K562 (cell line): ENCODE measurements around the gene GABPB1. TPM values are rescaled to one million over a fixed set of nuclear protein-coding genes. Genes with fewer than 3 reads are reported as not detected.

Experiments
- CEBPG ChIP-seq, 3 experiments: fragments of 200-800 bp in 1 of 3; sonication (Bioruptor generic) in 1 of 3; sonication (generic) in 1 of 3; formaldehyde crosslinking in 1 of 3; IDR thresholded peaks in 2 of 3; conservative IDR thresholded peaks in 1 of 3; 2 replicates each; pipeline versions ENCODE4 v1.6.1 to v1.8.0; 2016 to 2022; ENCODE audit warnings: missing compliant biosample characterization in 2 of 3, missing genetic modification characterization in 2 of 3, mild to moderate bottlenecking in 1 of 3, missing genetic modification reagents in 1 of 3
- HCFC1 ChIP-seq: IDR thresholded peaks from 2 replicates; pipeline ENCODE4 v1.6.1; 2012; ENCODE audit warnings: low read depth, low read length, improper control_type of control experiment
- SP2 ChIP-seq: IDR thresholded peaks from 2 replicates; pipeline ENCODE4 v1.6.1; 2011; ENCODE audit warnings: mild to moderate bottlenecking, low read depth, low read length, moderate library complexity; ENCODE audit not compliant: poor library complexity, severe bottlenecking; ENCODE audit errors: extremely low read depth
- STAG1 ChIP-seq: sonication (generic); formaldehyde crosslinking; IDR thresholded peaks from 2 replicates; pipeline ENCODE4 v1.5.0; 2020; ENCODE audit warnings: missing genetic modification reagents, borderline replicate concordance
- polyA plus RNA-seq, 8 experiments: library from polyadenylated mRNA; depleted of rRNA in 4 of 8; stranded (reverse) in 5 of 8; unstranded in 3 of 8; fragments of >200 nt; fragmentation: Nextera tagmentation in 2 of 8; fragmentation: Illumina TruSeq in 1 of 8; extraction: Ambion mirVana in 2 of 8; extraction: Trizol in 1 of 8; gene quantifications; 2 replicates each; pipeline versions ENCODE4 v1.2.1 to v1.2.3, GENCODE V29; 2011 to 2014; ENCODE audit warnings: inconsistent platforms in 1 of 8, missing spikeins in 1 of 8
- total RNA-seq, 7 experiments: library from RNA; depleted of rRNA in 6 of 7; stranded (reverse); fragments of >200 nt in 6 of 7; fragmentation: Illumina TruSeq in 2 of 7; extraction: Trizol in 2 of 7; gene quantifications; 2 replicates each; pipeline versions ENCODE4 v1.2.1 to v1.2.3, GENCODE V29; 2011 to 2021; ENCODE audit warnings: low replicate concordance in 1 of 7
- TF ChIP-seq, protein P1 (sequence below), 2 experiments: IDR thresholded peaks in 1 of 2; conservative IDR thresholded peaks in 1 of 2; 2 replicates each; pipeline ENCODE4 v1.6.1; 2016; ENCODE audit warnings: low read depth in 2 of 2, mild to moderate bottlenecking in 1 of 2, missing compliant biosample characterization in 1 of 2, missing genetic modification characterization in 1 of 2, moderate library complexity in 1 of 2
- TF ChIP-seq, protein P2 (sequence below): fragments of 200-400 bp; formaldehyde crosslinking; IDR thresholded peaks from 2 replicates; pipeline ENCODE4 v1.6.1; 2017; ENCODE audit warnings: mild to moderate bottlenecking, low read depth, low read length, moderate library complexity
- TF ChIP-seq, protein P3 (sequence below): fragments of 450-650 bp; IDR thresholded peaks from 2 replicates; pipeline ENCODE4 v1.6.1; 2017; ENCODE audit warnings: antibody characterized with exemption
- TF ChIP-seq, protein P4 (sequence below), 3 experiments: IDR thresholded peaks in 2 of 3; conservative IDR thresholded peaks in 1 of 3; 2 replicates each; pipeline ENCODE4 v1.5.1; 2011 to 2012; ENCODE audit warnings: low read length in 3 of 3, mild to moderate bottlenecking in 3 of 3, control low read depth in 2 of 3, improper control_type of control experiment in 1 of 3, inconsistent platforms in 1 of 3, low read depth in 1 of 3, mixed read lengths in 1 of 3, moderate library complexity in 1 of 3; ENCODE audit not compliant: insufficient read depth in 2 of 3

Gene GABPB1
- total and polyA plus RNA-seq, 9 of the 15 experiments (the other 6 are each of a cell fraction or from before 2014, with no cell fraction given): 11.8 to 42.3 (median 33.2) TPM

DNA sequence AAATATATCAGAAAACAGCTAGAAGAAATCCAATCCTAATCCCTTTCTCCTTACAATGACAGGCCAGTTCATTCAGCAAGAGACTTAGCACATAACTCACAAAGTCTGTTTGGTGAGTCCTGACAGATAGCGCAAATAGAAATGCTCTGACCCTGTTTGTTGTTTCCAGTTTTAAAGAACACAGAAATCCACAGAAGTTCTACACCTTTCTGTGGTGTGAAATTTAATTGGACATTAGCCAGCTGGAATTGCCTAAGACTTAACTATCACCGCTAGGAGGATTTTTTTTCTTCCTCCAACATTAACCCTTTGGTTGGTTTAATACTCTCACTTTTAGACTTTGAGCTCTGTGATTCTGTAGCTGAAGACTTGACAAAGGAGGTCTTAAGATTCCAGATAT lies 120.2 kb downstream of the GABPB1 start (continued):
- TF ChIP-seq, protein P1, sequence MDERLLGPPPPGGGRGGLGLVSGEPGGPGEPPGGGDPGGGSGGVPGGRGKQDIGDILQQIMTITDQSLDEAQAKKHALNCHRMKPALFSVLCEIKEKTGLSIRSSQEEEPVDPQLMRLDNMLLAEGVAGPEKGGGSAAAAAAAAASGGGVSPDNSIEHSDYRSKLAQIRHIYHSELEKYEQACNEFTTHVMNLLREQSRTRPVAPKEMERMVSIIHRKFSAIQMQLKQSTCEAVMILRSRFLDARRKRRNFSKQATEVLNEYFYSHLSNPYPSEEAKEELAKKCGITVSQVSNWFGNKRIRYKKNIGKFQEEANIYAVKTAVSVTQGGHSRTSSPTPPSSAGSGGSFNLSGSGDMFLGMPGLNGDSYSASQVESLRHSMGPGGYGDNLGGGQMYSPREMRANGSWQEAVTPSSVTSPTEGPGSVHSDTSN (CRISPR knock-in tag; IDR thresholded peaks at IDR 0.05; ENCODE audit: low read depth): no peak
- TF ChIP-seq, protein P1 (tag; conservative IDR thresholded peaks at IDR 0.05; ENCODE audit: low read depth): 0 out of 2 replicates have a peak, but pooled peaks have one; percentile 32
- TF ChIP-seq, protein P2, sequence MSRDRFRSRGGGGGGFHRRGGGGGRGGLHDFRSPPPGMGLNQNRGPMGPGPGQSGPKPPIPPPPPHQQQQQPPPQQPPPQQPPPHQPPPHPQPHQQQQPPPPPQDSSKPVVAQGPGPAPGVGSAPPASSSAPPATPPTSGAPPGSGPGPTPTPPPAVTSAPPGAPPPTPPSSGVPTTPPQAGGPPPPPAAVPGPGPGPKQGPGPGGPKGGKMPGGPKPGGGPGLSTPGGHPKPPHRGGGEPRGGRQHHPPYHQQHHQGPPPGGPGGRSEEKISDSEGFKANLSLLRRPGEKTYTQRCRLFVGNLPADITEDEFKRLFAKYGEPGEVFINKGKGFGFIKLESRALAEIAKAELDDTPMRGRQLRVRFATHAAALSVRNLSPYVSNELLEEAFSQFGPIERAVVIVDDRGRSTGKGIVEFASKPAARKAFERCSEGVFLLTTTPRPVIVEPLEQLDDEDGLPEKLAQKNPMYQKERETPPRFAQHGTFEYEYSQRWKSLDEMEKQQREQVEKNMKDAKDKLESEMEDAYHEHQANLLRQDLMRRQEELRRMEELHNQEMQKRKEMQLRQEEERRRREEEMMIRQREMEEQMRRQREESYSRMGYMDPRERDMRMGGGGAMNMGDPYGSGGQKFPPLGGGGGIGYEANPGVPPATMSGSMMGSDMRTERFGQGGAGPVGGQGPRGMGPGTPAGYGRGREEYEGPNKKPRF: no peak
- TF ChIP-seq STAG1 (CRISPR knock-in tag): no peak
- TF ChIP-seq SP2: no peak
- TF ChIP-seq HCFC1: no peak
- no peak for TF ChIP-seq CEBPG (CRISPR knock-in tag; IDR thresholded peaks at IDR 0.05)
- TF ChIP-seq CEBPG (tag; conservative IDR thresholded peaks at IDR 0.05 in 1 of 2, IDR thresholded peaks at IDR 0.05 in 1 of 2): peak; percentile 30 to 37; a peak in 1 of 4 replicates
- TF ChIP-seq, protein P3, sequence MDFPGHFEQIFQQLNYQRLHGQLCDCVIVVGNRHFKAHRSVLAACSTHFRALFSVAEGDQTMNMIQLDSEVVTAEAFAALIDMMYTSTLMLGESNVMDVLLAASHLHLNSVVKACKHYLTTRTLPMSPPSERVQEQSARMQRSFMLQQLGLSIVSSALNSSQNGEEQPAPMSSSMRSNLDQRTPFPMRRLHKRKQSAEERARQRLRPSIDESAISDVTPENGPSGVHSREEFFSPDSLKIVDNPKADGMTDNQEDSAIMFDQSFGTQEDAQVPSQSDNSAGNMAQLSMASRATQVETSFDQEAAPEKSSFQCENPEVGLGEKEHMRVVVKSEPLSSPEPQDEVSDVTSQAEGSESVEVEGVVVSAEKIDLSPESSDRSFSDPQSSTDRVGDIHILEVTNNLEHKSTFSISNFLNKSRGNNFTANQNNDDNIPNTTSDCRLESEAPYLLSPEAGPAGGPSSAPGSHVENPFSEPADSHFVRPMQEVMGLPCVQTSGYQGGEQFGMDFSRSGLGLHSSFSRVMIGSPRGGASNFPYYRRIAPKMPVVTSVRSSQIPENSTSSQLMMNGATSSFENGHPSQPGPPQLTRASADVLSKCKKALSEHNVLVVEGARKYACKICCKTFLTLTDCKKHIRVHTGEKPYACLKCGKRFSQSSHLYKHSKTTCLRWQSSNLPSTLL: no peak
- TF ChIP-seq, protein P4, sequence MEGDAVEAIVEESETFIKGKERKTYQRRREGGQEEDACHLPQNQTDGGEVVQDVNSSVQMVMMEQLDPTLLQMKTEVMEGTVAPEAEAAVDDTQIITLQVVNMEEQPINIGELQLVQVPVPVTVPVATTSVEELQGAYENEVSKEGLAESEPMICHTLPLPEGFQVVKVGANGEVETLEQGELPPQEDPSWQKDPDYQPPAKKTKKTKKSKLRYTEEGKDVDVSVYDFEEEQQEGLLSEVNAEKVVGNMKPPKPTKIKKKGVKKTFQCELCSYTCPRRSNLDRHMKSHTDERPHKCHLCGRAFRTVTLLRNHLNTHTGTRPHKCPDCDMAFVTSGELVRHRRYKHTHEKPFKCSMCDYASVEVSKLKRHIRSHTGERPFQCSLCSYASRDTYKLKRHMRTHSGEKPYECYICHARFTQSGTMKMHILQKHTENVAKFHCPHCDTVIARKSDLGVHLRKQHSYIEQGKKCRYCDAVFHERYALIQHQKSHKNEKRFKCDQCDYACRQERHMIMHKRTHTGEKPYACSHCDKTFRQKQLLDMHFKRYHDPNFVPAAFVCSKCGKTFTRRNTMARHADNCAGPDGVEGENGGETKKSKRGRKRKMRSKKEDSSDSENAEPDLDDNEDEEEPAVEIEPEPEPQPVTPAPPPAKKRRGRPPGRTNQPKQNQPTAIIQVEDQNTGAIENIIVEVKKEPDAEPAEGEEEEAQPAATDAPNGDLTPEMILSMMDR (IDR thresholded peaks at IDR 0.05 in 2 of 3, conservative IDR thresholded peaks at IDR 0.05 in 1 of 3; ENCODE audit: insufficient read depth in 2 of 3, low read depth in 1 of 3, low read length in 3 of 3): peak in 1 of 3 experiments; percentile 16; a peak in 1 of 6 replicates
